Ovary (tissue), 3 donors: ENCODE data around the gene ZNF682.

Source experiments
- EP300 ChIP-seq: sonication (generic); formaldehyde crosslinking; IDR thresholded peaks from one replicate; pipeline ENCODE4 v1.6.1; 2017; ENCODE audit warnings: antibody characterized with exemption
- POLR2A ChIP-seq: fragments of 450-650 bp; IDR thresholded peaks from one replicate; pipeline ENCODE4 v1.6.1; 2017; ENCODE audit warnings: antibody characterized with exemption, mild to moderate bottlenecking, moderate library complexity
- TF ChIP-seq, protein P1 (sequence below), 3 donors: fragments of 450-650 bp in 2 of 3; fragments of 200-600 bp in 1 of 3; IDR thresholded peaks; one replicate each; pipeline versions ENCODE4 v1.5.1 to v1.8.0; 2016 to 2022; ENCODE audit warnings: antibody characterized with exemption in 3 of 3, mild to moderate bottlenecking in 1 of 3
- donor health status: DM: no; HTN: no; CAD: no.

DNA sequence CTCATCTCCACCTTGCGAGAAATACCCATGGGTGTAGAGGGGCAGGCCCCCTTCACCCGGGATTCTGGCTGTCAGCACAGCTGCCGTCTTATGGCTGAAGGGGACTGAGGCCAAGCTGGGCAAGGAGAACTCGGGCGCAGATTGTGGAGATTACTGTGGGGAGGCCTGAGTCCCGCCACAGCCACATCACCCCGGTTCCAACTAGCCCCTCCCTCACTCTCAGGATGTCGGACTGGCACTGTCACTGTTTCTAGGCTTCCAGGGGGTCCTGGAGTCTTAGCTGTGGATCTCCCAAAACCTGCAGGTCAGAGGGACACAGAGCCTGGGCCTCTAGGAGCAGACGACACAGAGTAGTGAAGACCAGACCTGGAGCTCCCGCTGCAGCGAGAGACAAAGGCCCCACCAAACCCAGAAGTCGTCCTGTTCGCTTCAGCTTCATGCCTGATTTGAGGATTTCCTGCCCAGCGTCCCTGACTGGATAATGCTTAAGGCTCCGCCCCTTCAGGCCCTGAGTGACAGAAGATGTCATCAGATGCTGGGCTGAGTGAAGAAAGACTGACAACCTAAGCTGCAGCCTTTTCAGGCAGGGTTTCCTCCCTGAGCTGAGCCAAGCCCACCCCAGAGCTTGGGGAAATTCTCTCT lies 82.8 kb downstream of the ZNF682 start:
- TF ChIP-seq, protein P1, sequence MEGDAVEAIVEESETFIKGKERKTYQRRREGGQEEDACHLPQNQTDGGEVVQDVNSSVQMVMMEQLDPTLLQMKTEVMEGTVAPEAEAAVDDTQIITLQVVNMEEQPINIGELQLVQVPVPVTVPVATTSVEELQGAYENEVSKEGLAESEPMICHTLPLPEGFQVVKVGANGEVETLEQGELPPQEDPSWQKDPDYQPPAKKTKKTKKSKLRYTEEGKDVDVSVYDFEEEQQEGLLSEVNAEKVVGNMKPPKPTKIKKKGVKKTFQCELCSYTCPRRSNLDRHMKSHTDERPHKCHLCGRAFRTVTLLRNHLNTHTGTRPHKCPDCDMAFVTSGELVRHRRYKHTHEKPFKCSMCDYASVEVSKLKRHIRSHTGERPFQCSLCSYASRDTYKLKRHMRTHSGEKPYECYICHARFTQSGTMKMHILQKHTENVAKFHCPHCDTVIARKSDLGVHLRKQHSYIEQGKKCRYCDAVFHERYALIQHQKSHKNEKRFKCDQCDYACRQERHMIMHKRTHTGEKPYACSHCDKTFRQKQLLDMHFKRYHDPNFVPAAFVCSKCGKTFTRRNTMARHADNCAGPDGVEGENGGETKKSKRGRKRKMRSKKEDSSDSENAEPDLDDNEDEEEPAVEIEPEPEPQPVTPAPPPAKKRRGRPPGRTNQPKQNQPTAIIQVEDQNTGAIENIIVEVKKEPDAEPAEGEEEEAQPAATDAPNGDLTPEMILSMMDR (IDR thresholded peaks at IDR 0.05), result no peak
- TF ChIP-seq POLR2A (no peak), EP300 (no peak)
